H1 (cell line): Measurements from ENCODE around the gene MYOD1. TPM values are rescaled to one million over a fixed set of nuclear protein-coding genes. Genes with fewer than 3 reads are reported as not detected.

Source experiments
- BACH1 ChIP-seq: IDR thresholded peaks from 2 replicates; pipeline ENCODE4 v1.6.1; 2012; ENCODE audit warnings: low read length, improper control_type of control experiment
- KDM1A ChIP-seq: fragments of 200-600, 300-600 bp; sonication (generic); IDR thresholded peaks from 2 replicates; pipeline ENCODE4 v1.7.1; 2016; ENCODE audit warnings: mild to moderate bottlenecking, low read length, borderline replicate concordance
- RAD21 ChIP-seq, 2 experiments: IDR thresholded peaks in 1 of 2; conservative IDR thresholded peaks in 1 of 2; 2 replicates each; pipeline ENCODE4 v1.6.1; 2011; ENCODE audit warnings: low read depth in 2 of 2, low read length in 2 of 2, improper control_type of control experiment in 1 of 2, inconsistent platforms in 1 of 2, mild to moderate bottlenecking in 1 of 2, moderate library complexity in 1 of 2
- RBBP5 ChIP-seq: IDR thresholded peaks from 2 replicates; pipeline ENCODE4 v1.7.1; 2012; ENCODE audit warnings: low read depth, mild to moderate bottlenecking, inconsistent platforms, low read length, moderate library complexity, borderline replicate concordance
- SP4 ChIP-seq: IDR thresholded peaks from 2 replicates; pipeline ENCODE4 v1.6.1; 2012; ENCODE audit warnings: low read length, inconsistent platforms
- TCF12 ChIP-seq: IDR thresholded peaks from 2 replicates; pipeline ENCODE4 v1.6.1; 2011; ENCODE audit warnings: low read depth, mild to moderate bottlenecking, low read length
- polyA plus RNA-seq, 7 experiments: library from polyadenylated mRNA; depleted of rRNA in 3 of 7; stranded (reverse) in 5 of 7; unstranded in 2 of 7; fragments of >200 nt in 5 of 7; fragments of 200-250 nt in 2 of 7; gene quantifications; 1 replicate in 5 of 7; 2 replicates in 1 of 7; 4 replicates in 1 of 7; pipeline versions ENCODE4 v1.2.1 to v1.2.3, GENCODE V29; 2011 to 2013; ENCODE audit warnings: missing spikeins in 2 of 7, mixed read lengths in 2 of 7
- total RNA-seq: library from RNA; stranded (reverse); fragmentation: NEBNext Ultra II Directional; extraction: Animal tissue kit (Norgen Biotek cat#: 25700); gene quantifications from 2 replicates; pipeline ENCODE4 v1.2.1, GENCODE V29; 2021
- TF ChIP-seq, protein P1 (sequence below): IDR thresholded peaks from 2 replicates; pipeline ENCODE4 v1.6.1; 2011; ENCODE audit warnings: low read depth, mild to moderate bottlenecking, low read length; ENCODE audit not compliant: insufficient read depth
- TF ChIP-seq, protein P2 (sequence below): IDR thresholded peaks from 2 replicates; pipeline ENCODE4 v1.6.1; 2012; ENCODE audit warnings: inconsistent platforms
- TF ChIP-seq, protein P3 (sequence below): fragments of 300-600 bp; sonication (generic); IDR thresholded peaks from 2 replicates; pipeline ENCODE4 v1.7.1; 2012; ENCODE audit warnings: low read length, moderate library complexity, mild to moderate bottlenecking, inconsistent platforms; ENCODE audit not compliant: insufficient replicate concordance

Gene MYOD1
- total and polyA plus RNA-seq, 2 of the 8 experiments (the other 6 are each of a cell fraction or from before 2014, with no cell fraction given), result not detected

DNA sequence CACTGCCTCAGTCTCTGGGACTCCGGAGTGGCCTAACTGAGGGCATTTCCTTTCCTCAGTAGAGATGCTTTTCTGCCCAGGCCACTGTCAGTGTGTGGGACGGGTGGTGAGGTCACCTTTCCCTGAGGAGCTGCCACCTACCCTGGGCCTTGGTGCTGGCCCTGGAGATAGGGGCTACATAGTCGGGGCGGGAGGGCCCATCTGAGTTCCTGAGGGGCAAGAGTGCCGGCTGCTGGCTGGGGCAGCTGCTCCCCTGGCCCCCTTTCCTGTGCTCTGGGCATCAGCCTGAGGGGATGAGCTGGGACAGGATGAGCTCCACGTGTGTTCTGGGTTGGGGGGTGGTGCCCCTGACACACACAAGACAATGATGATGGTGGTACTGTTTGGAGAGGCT lies 20.6 kb downstream of the MYOD1 start (continued):
- TF ChIP-seq, protein P1, sequence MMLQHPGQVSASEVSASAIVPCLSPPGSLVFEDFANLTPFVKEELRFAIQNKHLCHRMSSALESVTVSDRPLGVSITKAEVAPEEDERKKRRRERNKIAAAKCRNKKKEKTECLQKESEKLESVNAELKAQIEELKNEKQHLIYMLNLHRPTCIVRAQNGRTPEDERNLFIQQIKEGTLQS, result no peak
- TF ChIP-seq RAD21 (IDR thresholded peaks at IDR 0.05 in 1 of 2, conservative IDR thresholded peaks at IDR 0.05 in 1 of 2; ENCODE audit: low read depth in 2 of 2, low read length in 2 of 2), result no peak
- no peak for TF ChIP-seq BACH1
- TF ChIP-seq RBBP5, result no peak
- TF ChIP-seq, protein P2, sequence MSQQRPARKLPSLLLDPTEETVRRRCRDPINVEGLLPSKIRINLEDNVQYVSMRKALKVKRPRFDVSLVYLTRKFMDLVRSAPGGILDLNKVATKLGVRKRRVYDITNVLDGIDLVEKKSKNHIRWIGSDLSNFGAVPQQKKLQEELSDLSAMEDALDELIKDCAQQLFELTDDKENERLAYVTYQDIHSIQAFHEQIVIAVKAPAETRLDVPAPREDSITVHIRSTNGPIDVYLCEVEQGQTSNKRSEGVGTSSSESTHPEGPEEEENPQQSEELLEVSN, result no peak
- TF ChIP-seq SP4, result no peak
- TF ChIP-seq TCF12, result no peak
- no peak for TF ChIP-seq KDM1A
- TF ChIP-seq, protein P3, sequence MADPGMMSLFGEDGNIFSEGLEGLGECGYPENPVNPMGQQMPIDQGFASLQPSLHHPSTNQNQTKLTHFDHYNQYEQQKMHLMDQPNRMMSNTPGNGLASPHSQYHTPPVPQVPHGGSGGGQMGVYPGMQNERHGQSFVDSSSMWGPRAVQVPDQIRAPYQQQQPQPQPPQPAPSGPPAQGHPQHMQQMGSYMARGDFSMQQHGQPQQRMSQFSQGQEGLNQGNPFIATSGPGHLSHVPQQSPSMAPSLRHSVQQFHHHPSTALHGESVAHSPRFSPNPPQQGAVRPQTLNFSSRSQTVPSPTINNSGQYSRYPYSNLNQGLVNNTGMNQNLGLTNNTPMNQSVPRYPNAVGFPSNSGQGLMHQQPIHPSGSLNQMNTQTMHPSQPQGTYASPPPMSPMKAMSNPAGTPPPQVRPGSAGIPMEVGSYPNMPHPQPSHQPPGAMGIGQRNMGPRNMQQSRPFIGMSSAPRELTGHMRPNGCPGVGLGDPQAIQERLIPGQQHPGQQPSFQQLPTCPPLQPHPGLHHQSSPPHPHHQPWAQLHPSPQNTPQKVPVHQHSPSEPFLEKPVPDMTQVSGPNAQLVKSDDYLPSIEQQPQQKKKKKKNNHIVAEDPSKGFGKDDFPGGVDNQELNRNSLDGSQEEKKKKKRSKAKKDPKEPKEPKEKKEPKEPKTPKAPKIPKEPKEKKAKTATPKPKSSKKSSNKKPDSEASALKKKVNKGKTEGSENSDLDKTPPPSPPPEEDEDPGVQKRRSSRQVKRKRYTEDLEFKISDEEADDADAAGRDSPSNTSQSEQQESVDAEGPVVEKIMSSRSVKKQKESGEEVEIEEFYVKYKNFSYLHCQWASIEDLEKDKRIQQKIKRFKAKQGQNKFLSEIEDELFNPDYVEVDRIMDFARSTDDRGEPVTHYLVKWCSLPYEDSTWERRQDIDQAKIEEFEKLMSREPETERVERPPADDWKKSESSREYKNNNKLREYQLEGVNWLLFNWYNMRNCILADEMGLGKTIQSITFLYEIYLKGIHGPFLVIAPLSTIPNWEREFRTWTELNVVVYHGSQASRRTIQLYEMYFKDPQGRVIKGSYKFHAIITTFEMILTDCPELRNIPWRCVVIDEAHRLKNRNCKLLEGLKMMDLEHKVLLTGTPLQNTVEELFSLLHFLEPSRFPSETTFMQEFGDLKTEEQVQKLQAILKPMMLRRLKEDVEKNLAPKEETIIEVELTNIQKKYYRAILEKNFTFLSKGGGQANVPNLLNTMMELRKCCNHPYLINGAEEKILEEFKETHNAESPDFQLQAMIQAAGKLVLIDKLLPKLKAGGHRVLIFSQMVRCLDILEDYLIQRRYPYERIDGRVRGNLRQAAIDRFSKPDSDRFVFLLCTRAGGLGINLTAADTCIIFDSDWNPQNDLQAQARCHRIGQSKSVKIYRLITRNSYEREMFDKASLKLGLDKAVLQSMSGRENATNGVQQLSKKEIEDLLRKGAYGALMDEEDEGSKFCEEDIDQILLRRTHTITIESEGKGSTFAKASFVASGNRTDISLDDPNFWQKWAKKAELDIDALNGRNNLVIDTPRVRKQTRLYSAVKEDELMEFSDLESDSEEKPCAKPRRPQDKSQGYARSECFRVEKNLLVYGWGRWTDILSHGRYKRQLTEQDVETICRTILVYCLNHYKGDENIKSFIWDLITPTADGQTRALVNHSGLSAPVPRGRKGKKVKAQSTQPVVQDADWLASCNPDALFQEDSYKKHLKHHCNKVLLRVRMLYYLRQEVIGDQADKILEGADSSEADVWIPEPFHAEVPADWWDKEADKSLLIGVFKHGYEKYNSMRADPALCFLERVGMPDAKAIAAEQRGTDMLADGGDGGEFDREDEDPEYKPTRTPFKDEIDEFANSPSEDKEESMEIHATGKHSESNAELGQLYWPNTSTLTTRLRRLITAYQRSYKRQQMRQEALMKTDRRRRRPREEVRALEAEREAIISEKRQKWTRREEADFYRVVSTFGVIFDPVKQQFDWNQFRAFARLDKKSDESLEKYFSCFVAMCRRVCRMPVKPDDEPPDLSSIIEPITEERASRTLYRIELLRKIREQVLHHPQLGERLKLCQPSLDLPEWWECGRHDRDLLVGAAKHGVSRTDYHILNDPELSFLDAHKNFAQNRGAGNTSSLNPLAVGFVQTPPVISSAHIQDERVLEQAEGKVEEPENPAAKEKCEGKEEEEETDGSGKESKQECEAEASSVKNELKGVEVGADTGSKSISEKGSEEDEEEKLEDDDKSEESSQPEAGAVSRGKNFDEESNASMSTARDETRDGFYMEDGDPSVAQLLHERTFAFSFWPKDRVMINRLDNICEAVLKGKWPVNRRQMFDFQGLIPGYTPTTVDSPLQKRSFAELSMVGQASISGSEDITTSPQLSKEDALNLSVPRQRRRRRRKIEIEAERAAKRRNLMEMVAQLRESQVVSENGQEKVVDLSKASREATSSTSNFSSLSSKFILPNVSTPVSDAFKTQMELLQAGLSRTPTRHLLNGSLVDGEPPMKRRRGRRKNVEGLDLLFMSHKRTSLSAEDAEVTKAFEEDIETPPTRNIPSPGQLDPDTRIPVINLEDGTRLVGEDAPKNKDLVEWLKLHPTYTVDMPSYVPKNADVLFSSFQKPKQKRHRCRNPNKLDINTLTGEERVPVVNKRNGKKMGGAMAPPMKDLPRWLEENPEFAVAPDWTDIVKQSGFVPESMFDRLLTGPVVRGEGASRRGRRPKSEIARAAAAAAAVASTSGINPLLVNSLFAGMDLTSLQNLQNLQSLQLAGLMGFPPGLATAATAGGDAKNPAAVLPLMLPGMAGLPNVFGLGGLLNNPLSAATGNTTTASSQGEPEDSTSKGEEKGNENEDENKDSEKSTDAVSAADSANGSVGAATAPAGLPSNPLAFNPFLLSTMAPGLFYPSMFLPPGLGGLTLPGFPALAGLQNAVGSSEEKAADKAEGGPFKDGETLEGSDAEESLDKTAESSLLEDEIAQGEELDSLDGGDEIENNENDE, result no peak
